MCF 10A (cell line): ENCODE measurements around the gene ZBTB38. TPM values are rescaled to one million over a fixed set of nuclear protein-coding genes. Genes with fewer than 3 reads are reported as not detected.

Experiments used
- BruUV-seq: library from RNA; stranded (reverse); fragments of 400-500 nt; replicated peaks from 2 replicates; lab custom pipeline; 2021; lab: Mats Ljungman, UMichigan
- CTCF ChIA-PET: fragments of 300-600 bp; sonication (Branson Sonifier 250); formaldehyde crosslinking; extraction: SDS; loops from one replicate; lab custom pipeline; 2021; ENCODE audit warnings: antibody characterized with exemption, inconsistent platforms; lab: Yijun Ruan, JAX
- POLR2A ChIA-PET: fragments of 300-600, 350-650 bp; sonication (Branson Sonifier 250); formaldehyde crosslinking; extraction: SDS; loops from one replicate; lab custom pipeline; 2020; ENCODE audit warnings: antibody characterized with exemption, inconsistent platforms; lab: Yijun Ruan, JAX
- DNase-seq: peaks from one replicate; pipeline ENCODE4 v3.0.0-alpha.2; 2018; ENCODE audit not compliant: unreplicated experiment
- H3K27ac Mint-ChIP-seq: one replicate; pipeline ENCODE4 v1.8.0; 2022; ENCODE audit warnings: mild to moderate bottlenecking, low read depth, mixed read lengths; ENCODE audit not compliant: unreplicated experiment
- H3K27me3 Mint-ChIP-seq: one replicate; pipeline ENCODE4 v1.8.0; 2022; ENCODE audit warnings: mixed read lengths; ENCODE audit not compliant: insufficient read depth, unreplicated experiment
- H3K36me3 Mint-ChIP-seq: one replicate; pipeline ENCODE4 v1.8.0; 2022; ENCODE audit warnings: mild to moderate bottlenecking, moderate library complexity, mixed read lengths; ENCODE audit not compliant: insufficient read depth, unreplicated experiment
- H3K4me1 Mint-ChIP-seq: one replicate; pipeline ENCODE4 v1.8.0; 2022; ENCODE audit warnings: mixed read lengths; ENCODE audit not compliant: insufficient read depth, unreplicated experiment
- H3K4me3 Mint-ChIP-seq: one replicate; pipeline ENCODE4 v1.8.0; 2022; ENCODE audit warnings: mild to moderate bottlenecking, moderate library complexity, mixed read lengths; ENCODE audit not compliant: unreplicated experiment
- H3K9me3 Mint-ChIP-seq: one replicate; pipeline ENCODE4 v1.8.0; 2022; ENCODE audit warnings: mixed read lengths; ENCODE audit not compliant: unreplicated experiment
- intact Hi-C: fragments of 100-400 bp; cut with micrococcal nuclease; formaldehyde crosslinking; loops from 2 replicates; pipeline ENCODE4 v1.14.1; 2022
- total RNA-seq: library from RNA; stranded (reverse); gene quantifications from 2 replicates; pipeline ENCODE4 v1.2.3, GENCODE V29; 2022
- TF ChIP-seq, protein P1 (sequence below): fragments of 200-600 bp; IDR thresholded peaks from one replicate; pipeline ENCODE4 v1.8.0; 2022; ENCODE audit warnings: antibody characterized with exemption, mild to moderate bottlenecking; ENCODE audit not compliant: unreplicated experiment

ZBTB38 gene
- total RNA-seq, 1 experiment from 2014 or later, result 168 TPM

DNA sequence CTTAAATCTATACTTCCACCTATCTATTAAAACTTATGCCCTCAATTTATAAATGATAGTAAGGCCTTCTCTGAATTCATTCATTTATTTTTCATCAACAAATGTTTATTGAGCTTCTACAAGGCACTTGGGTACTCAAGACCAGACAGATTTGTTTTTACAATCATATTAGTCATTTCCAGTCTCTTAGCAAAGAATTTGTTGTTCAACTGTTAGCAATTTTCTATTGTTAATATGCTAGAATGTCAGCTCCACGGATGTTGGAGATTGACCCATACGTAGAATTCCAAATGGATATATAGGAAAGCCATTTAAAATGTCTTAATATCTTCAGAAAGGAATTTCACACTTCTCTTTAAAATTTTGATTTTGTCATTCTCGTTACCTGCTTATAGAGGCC lies 36.7 kb downstream of the ZBTB38 start:
- Mint-ChIP-seq H3K4me1 (peaks cover 53% of the 10 kb centered on the region), H3K9me3 (no peaks in the 10 kb centered on the region), H3K4me3 (peak overlapping the region; percentile 24), H3K36me3 (peaks cover 68% of the 10 kb centered on the region), H3K27me3 (no peaks in the 10 kb centered on the region), H3K27ac (peak overlapping the region; percentile 94)
- BruUV-seq, result no TSS peak
- TF ChIP-seq, protein P1, sequence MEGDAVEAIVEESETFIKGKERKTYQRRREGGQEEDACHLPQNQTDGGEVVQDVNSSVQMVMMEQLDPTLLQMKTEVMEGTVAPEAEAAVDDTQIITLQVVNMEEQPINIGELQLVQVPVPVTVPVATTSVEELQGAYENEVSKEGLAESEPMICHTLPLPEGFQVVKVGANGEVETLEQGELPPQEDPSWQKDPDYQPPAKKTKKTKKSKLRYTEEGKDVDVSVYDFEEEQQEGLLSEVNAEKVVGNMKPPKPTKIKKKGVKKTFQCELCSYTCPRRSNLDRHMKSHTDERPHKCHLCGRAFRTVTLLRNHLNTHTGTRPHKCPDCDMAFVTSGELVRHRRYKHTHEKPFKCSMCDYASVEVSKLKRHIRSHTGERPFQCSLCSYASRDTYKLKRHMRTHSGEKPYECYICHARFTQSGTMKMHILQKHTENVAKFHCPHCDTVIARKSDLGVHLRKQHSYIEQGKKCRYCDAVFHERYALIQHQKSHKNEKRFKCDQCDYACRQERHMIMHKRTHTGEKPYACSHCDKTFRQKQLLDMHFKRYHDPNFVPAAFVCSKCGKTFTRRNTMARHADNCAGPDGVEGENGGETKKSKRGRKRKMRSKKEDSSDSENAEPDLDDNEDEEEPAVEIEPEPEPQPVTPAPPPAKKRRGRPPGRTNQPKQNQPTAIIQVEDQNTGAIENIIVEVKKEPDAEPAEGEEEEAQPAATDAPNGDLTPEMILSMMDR, result no peak
- CTCF ChIA-PET, result interaction anchor here (0.7 to 2.2 kb wide), 12 partner anchors 15 to 103 kb away, joined by 3 to 12 read pairs (median 6); partner anchors contain the start of gene ZBTB38
- POLR2A ChIA-PET, result interaction anchor here (0.6 to 14.3 kb wide), 10 partner anchors 8 to 174 kb away, joined by 3 to 349 read pairs (median 5); partner anchors contain the start of genes PXYLP1 and ZBTB38
- intact Hi-C loops, result no loop called here
- DNase-seq, result no peak

DNA sequence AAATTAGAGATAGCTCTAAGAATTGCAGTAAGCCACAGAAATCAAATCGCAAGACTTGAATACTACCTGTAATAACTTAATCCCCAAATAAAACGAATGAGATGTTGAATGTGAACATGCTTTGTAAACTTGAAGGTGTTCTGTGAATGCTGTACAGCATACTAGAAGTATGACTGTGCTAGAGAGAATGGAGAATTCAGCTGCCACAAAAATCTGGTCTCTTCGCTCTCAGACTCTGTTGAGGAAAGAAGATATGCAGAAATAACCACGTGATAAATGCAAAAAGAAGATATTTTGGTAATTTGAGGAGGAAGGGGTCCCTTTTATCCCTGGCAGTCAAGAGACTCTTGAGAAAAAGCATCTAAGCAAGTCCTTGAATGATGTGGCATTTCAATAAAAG lies 37.3 kb downstream of the ZBTB38 start:
- ChIA-PET CTCF (interaction anchor here (0.9 to 2.2 kb wide), 9 partner anchors 20 to 103 kb away, joined by 3 to 12 read pairs (median 5); no protein-coding TSS in a partner anchor), POLR2A (interaction anchor here (0.6 to 14.3 kb wide), 10 partner anchors 7 to 111 kb away, joined by 3 to 349 read pairs (median 5); partner anchors contain the start of genes RASA2 and ZBTB38)
- peaks cover 59% of the 10 kb centered on the region for H3K4me1 Mint-ChIP-seq
- TF ChIP-seq, protein P1, result no peak
- DNase-seq, result no peak
- H3K27ac Mint-ChIP-seq, result peak overlapping the region; percentile 94
- H3K36me3 Mint-ChIP-seq, result peaks cover 74% of the 10 kb centered on the region
- no TSS peak for BruUV-seq
- no peaks in the 10 kb centered on the region for H3K9me3 Mint-ChIP-seq
- intact Hi-C loops, result no loop called here
- no peaks in the 10 kb centered on the region for H3K27me3 Mint-ChIP-seq
- no peak overlapping the region for H3K4me3 Mint-ChIP-seq

DNA sequence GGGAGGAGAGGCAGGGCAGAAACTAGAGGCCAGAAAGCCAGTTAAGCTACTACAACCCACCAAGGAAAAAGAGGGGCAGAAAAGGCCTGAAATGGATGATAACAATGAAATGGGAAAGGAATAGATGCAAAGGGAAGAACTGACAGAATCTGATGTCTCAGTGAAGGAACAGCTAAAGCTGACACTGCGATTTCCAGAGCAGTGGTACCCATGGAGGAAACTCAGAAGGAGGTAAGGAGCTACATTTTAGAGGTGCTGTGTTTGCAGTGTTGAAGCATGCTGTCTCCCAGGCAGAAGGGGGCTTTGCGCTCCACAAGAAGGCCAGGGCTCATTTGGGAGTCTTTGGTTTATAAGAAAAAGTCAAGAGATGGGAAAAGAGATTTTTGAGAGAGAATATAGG lies 38.0 kb downstream of the ZBTB38 start:
- ChIA-PET CTCF (interaction anchor here (0.8 to 1.6 kb wide), 6 partner anchors 10 to 46 kb away, joined by 3 to 7 read pairs (median 4); no protein-coding TSS in a partner anchor), POLR2A (interaction anchor here (1.0 to 14.3 kb wide), 11 partner anchors 13 to 111 kb away, joined by 3 to 349 read pairs (median 5); partner anchors contain the start of genes RASA2 and ZBTB38)
- no peak for DNase-seq
- BruUV-seq, result no TSS peak
- TF ChIP-seq, protein P1, result no peak
- H3K4me3 Mint-ChIP-seq, result peak overlapping the region; percentile 5
- no peaks in the 10 kb centered on the region for H3K27me3 Mint-ChIP-seq
- intact Hi-C loops, result no loop called here
- no peaks in the 10 kb centered on the region for H3K9me3 Mint-ChIP-seq
- peaks cover 59% of the 10 kb centered on the region for H3K4me1 Mint-ChIP-seq
- peak overlapping the region; percentile 94 for H3K27ac Mint-ChIP-seq
- H3K36me3 Mint-ChIP-seq, result peaks cover 77% of the 10 kb centered on the region

DNA sequence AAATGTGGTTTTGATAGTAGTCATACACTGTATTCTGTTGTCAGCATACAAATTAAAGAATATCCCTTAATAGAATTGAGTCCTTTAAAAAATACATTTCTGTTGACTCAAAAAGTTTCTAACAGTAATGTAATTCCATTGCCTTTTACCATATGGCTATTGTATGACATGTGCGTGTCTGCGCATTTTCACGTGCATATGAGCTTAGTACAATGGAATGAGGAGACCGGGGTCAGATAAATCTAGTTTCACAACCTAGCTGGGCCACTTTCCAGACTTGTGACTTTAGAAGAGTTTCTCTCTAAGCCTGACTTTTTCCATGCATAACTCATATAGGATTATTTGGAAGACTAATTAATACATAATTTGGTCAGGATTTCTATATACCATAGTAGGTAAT lies 38.7 kb downstream of the ZBTB38 start:
- Mint-ChIP-seq H3K27me3 (no peaks in the 10 kb centered on the region), H3K4me1 (peaks cover 62% of the 10 kb centered on the region), H3K4me3 (peak overlapping the region; percentile 5), H3K9me3 (no peaks in the 10 kb centered on the region), H3K36me3 (peaks cover 78% of the 10 kb centered on the region), H3K27ac (peak overlapping the region; percentile 94)
- TF ChIP-seq, protein P1, result no peak
- ChIA-PET POLR2A (interaction anchor here (0.6 to 14.3 kb wide), 12 partner anchors 9 to 95 kb away, joined by 3 to 349 read pairs (median 5); partner anchors contain the start of genes RASA2 and ZBTB38), CTCF (interaction anchor here (0.7 to 1.6 kb wide), 2 partner anchors 17 to 41 kb away, joined by 3 to 7 read pairs; no protein-coding TSS in a partner anchor)
- no TSS peak for BruUV-seq
- intact Hi-C loops, result loop anchor here (1.0 kb wide), 1 partner anchor 40 kb away; no protein-coding TSS in a partner anchor
- DNase-seq, result peak; percentile 94
